ENCODE measurements around the gene LRG1.
"Not testable (repeated sequence)": the region's sequence is repeated elsewhere in the genome, so short reads cannot be mapped to it uniquely, and the experiment has no call there.

LRG1 gene

GRCh38 chr19:4553092-4553695 lies 13.4 kb upstream of the LRG1 start:
- in situ Hi-C loops (cut with HindIII; ENCODE audit: low sequenced_read_pairs): no loop called here

GRCh38 chr19:4552525-4552819 lies 12.6 kb upstream of the LRG1 start:
- in situ Hi-C loops (cut with HindIII; ENCODE audit: low sequenced_read_pairs): no loop called here

GRCh38 chr19:4550479-4551050 lies 10.7 kb upstream of the LRG1 start:
- in situ Hi-C loops (cut with HindIII; ENCODE audit: low sequenced_read_pairs): no loop called here

GRCh38 chr19:4550018-4550417 lies 10.2 kb upstream of the LRG1 start:
- in situ Hi-C loops (cut with HindIII; ENCODE audit: low sequenced_read_pairs): no loop called here

GRCh38 chr19:4548238-4548584 lies 8.4 kb upstream of the LRG1 start:
- in situ Hi-C loops (cut with HindIII; ENCODE audit: low sequenced_read_pairs): no loop called here

GRCh38 chr19:4547303-4548237 lies 7.7 kb upstream of the LRG1 start:
- in situ Hi-C loops (cut with HindIII; ENCODE audit: low sequenced_read_pairs): no loop called here

GRCh38 chr19:4543842-4544647 lies 4.2 kb upstream of the LRG1 start:
- in situ Hi-C loops (cut with HindIII; ENCODE audit: low sequenced_read_pairs): no loop called here

- in situ Hi-C loops (cut with HindIII; ENCODE audit: low sequenced_read_pairs): no loop called here
Measured at GRCh38 chr19:4542896-4543841, 3.3 kb upstream of the LRG1 start.

GRCh38 chr19:4541806-4542145 lies 1.9 kb upstream of the LRG1 start:
- in situ Hi-C loops (cut with HindIII; ENCODE audit: low sequenced_read_pairs): not testable (repeated sequence)

GRCh38 chr19:4541114-4541805 lies 1.4 kb upstream of the LRG1 start:
- in situ Hi-C loops (cut with HindIII; ENCODE audit: low sequenced_read_pairs): no loop called here

GRCh38 chr19:4539169-4539692 lies 605 bp downstream of the LRG1 start:
- in situ Hi-C loops (cut with HindIII; ENCODE audit: low sequenced_read_pairs): no loop called here

GRCh38 chr19:4538601-4538954 lies 1.3 kb downstream of the LRG1 start:
- in situ Hi-C loops (cut with HindIII; ENCODE audit: low sequenced_read_pairs): no loop called here

- in situ Hi-C loops (cut with HindIII; ENCODE audit: low sequenced_read_pairs): no loop called here
Measured at GRCh38 chr19:4537953-4538600, 1.8 kb downstream of the LRG1 start.

- in situ Hi-C loops (cut with HindIII; ENCODE audit: low sequenced_read_pairs): no loop called here
Measured at GRCh38 chr19:4536798-4537197, 3.0 kb downstream of the LRG1 start.

GRCh38 chr19:4534836-4535658 lies 4.8 kb downstream of the LRG1 start, which contains the start of gene PLIN5:
TSS of gene PLIN5 (minus strand) at chr19:4535224. CDS start at chr19:4534074, 1,150 bp downstream.
- in situ Hi-C loops (cut with HindIII; ENCODE audit: low sequenced_read_pairs): no loop called here

- in situ Hi-C loops (cut with HindIII; ENCODE audit: low sequenced_read_pairs): no loop called here
Measured at GRCh38 chr19:4533835-4534424, 5.9 kb downstream of the LRG1 start.

GRCh38 chr19:4533334-4533733 lies 6.5 kb downstream of the LRG1 start:
- in situ Hi-C loops (cut with HindIII; ENCODE audit: low sequenced_read_pairs): no loop called here

Data from endothelial cell of hepatic sinusoid (primary cell).